Keratinocyte (primary cell): Measurements from ENCODE around the gene PLS3. TPM values are rescaled to one million over a fixed set of nuclear protein-coding genes. Genes with fewer than 3 reads are reported as not detected.
A peak's percentile ranks its signal among the peaks of the same experiment; 100 is the strongest.

Source experiments
- DNase-seq: peaks from one replicate; pipeline ENCODE4 v3.0.0-alpha.2; 2011; ENCODE audit warnings: low read depth, missing footprints, low spot score
- FAIRE-seq: peaks from 2 replicates; lab custom pipeline; 2011; peaks lifted over from hg19 to GRCh38; lab: Jason Lieb, UNC
- H2AFZ ChIP-seq: 2 replicates; pipeline ENCODE4 v1.6.0; 2012; ENCODE audit warnings: low read length, control low read depth, inconsistent platforms; ENCODE audit not compliant: control insufficient read depth
- H3K27ac ChIP-seq: 2 replicates; pipeline ENCODE4 v1.5.1; 2011; ENCODE audit warnings: low read length; ENCODE audit not compliant: control insufficient read depth, insufficient read depth
- H3K27me3 ChIP-seq: 3 replicates; pipeline ENCODE4 v1.6.0; 2011; ENCODE audit warnings: low read length; ENCODE audit not compliant: control insufficient read depth, insufficient read depth; ENCODE audit errors: extremely low read depth
- H3K36me3 ChIP-seq, 2 experiments: 2 replicates in 1 of 2; 3 replicates in 1 of 2; pipeline ENCODE4 v1.5.1; 2011; ENCODE audit warnings: low read length in 2 of 2, mild to moderate bottlenecking in 1 of 2; ENCODE audit not compliant: control insufficient read depth in 2 of 2, insufficient read depth in 2 of 2; ENCODE audit errors: extremely low read depth in 1 of 2
- H3K4me1 ChIP-seq: 3 replicates; pipeline ENCODE4 v1.5.1; 2011; ENCODE audit warnings: low read length; ENCODE audit not compliant: control insufficient read depth, insufficient read depth; ENCODE audit errors: extremely low read depth
- H3K4me2 ChIP-seq: 3 replicates; pipeline ENCODE4 v1.6.0; 2011; ENCODE audit warnings: low read depth, low read length; ENCODE audit not compliant: control insufficient read depth, insufficient read depth; ENCODE audit errors: extremely low read depth
- H3K4me3 ChIP-seq, 3 experiments: fragments of 200-600 bp in 1 of 3; sonication (generic) in 1 of 3; 2 replicates in 2 of 3; 3 replicates in 1 of 3; pipeline ENCODE4 v1.5.1; 2011 to 2016; ENCODE audit warnings: low read length in 3 of 3, mild to moderate bottlenecking in 3 of 3, control low read depth in 2 of 3, inconsistent platforms in 1 of 3, low read depth in 1 of 3, mixed read lengths in 1 of 3, mixed run types in 1 of 3, moderate library complexity in 1 of 3; ENCODE audit not compliant: control insufficient read depth in 2 of 3, insufficient read depth in 2 of 3; ENCODE audit errors: extremely low read depth in 1 of 3
- H3K79me2 ChIP-seq: 2 replicates; pipeline ENCODE4 v1.6.0; 2012; ENCODE audit warnings: low read length; ENCODE audit not compliant: control insufficient read depth, insufficient read depth
- H3K9ac ChIP-seq: 3 replicates; pipeline ENCODE4 v1.6.0; 2011; ENCODE audit warnings: low read length; ENCODE audit not compliant: control insufficient read depth, insufficient read depth; ENCODE audit errors: extremely low read depth
- H3K9me1 ChIP-seq: 3 replicates; pipeline ENCODE4 v1.6.0; 2011; ENCODE audit warnings: low read length; ENCODE audit not compliant: control insufficient read depth, insufficient read depth; ENCODE audit errors: extremely low read depth
- H3K9me3 ChIP-seq: 2 replicates; pipeline ENCODE4 v1.5.1; 2012; ENCODE audit warnings: low read depth, low read length; ENCODE audit not compliant: control insufficient read depth
- H4K20me1 ChIP-seq: 3 replicates; pipeline ENCODE4 v1.6.0; 2011; ENCODE audit warnings: low read length; ENCODE audit not compliant: control insufficient read depth, insufficient read depth; ENCODE audit errors: extremely low read depth
- CTCF ChIP-seq, 3 experiments: IDR thresholded peaks in 1 of 3; conservative IDR thresholded peaks in 1 of 3; optimal IDR thresholded peaks in 1 of 3; 2 replicates in 2 of 3; 3 replicates in 1 of 3; pipeline versions ENCODE3 to v1.5.1; 2011; ENCODE audit warnings: low read length in 3 of 3, mild to moderate bottlenecking in 3 of 3, moderate library complexity in 2 of 3, control low read depth in 1 of 3, inconsistent platforms in 1 of 3; ENCODE audit not compliant: insufficient read depth in 2 of 3; ENCODE audit errors: extremely low read depth in 1 of 3
- EZH2 ChIP-seq: IDR thresholded peaks from one replicate; pipeline ENCODE4 v1.6.1; 2012; ENCODE audit warnings: inconsistent platforms, mild to moderate bottlenecking, low read length, moderate library complexity
- dilution Hi-C: fragments of 300-500 bp; cut with MboI; formaldehyde crosslinking; loops from one replicate; pipeline ENCODE4 v1.7.0; 2020; ENCODE audit warnings: low sequenced_read_pairs; ENCODE audit not compliant: extremely low pct_ligation_motif_present
- polyA plus RNA-seq, 5 experiments: library from polyadenylated mRNA; depleted of rRNA in 3 of 5; stranded (reverse) in 3 of 5; stranded (forward) in 1 of 5; unstranded in 1 of 5; fragments of >200 nt; gene quantifications; 1 replicate in 1 of 5; 2 replicates in 3 of 5; 3 replicates in 1 of 5; pipeline versions ENCODE4 v1.2.1 to v1.2.3, GENCODE V29; 2011 to 2012; ENCODE audit warnings: missing spikeins in 2 of 5, low read depth in 1 of 5, low replicate concordance in 1 of 5

The PLS3 gene
- polyA plus RNA-seq, 1 donor (not counting 4 experiments of a cell fraction or from before 2014, with no cell fraction given), result 457 TPM

GRCh38 chrX:115565888-115566287 lies 4.9 kb downstream of the PLS3 start:
- Histone ChIP-seq H3K27me3 (peaks cover 17% of the 10 kb centered on the region), H4K20me1 (no peaks in the 10 kb centered on the region), H3K9ac (no peak overlapping the region), H3K79me2 (peaks cover 78% of the 10 kb centered on the region), H3K9me3 (no peaks in the 10 kb centered on the region), H3K4me2 (no peak overlapping the region), H3K36me3 (no peaks in the 10 kb centered on the region), H3K27ac (no peak overlapping the region), H3K9me1 (no peaks in the 10 kb centered on the region), H3K4me3 (no peak overlapping the region), H2AFZ (no peak overlapping the region), H3K4me1 (peaks cover 12% of the 10 kb centered on the region)
- DNase-seq (no peak), FAIRE-seq (no peak)
- dilution Hi-C loops, result no loop called here
- no peak for TF ChIP-seq CTCF (optimal IDR thresholded peaks at IDR 0.05 in 1 of 3, IDR thresholded peaks at IDR 0.05 in 1 of 3, conservative IDR thresholded peaks at IDR 0.05 in 1 of 3; ENCODE audit: extremely low read depth in 1 of 3, insufficient read depth in 2 of 3, low read length in 3 of 3)

- Histone ChIP-seq H4K20me1 (no peaks in the 10 kb centered on the region), H3K36me3 (no peaks in the 10 kb centered on the region), H3K9me1 (no peaks in the 10 kb centered on the region), H3K4me1 (peaks cover 4% of the 10 kb centered on the region), H3K9me3 (no peaks in the 10 kb centered on the region), H3K27ac (peak overlapping the region; percentile 43), H3K4me2 (peak overlapping the region; percentile 10), H3K79me2 (peaks cover 68% of the 10 kb centered on the region), H3K27me3 (no peaks in the 10 kb centered on the region), H3K4me3 (no peak overlapping the region), H3K9ac (no peak overlapping the region), H2AFZ (no peak overlapping the region)
- dilution Hi-C loops, result no loop called here
- DNase-seq (no peak), FAIRE-seq (no peak)
- no peak for TF ChIP-seq CTCF (optimal IDR thresholded peaks at IDR 0.05 in 1 of 3, IDR thresholded peaks at IDR 0.05 in 1 of 3, conservative IDR thresholded peaks at IDR 0.05 in 1 of 3; ENCODE audit: extremely low read depth in 1 of 3, insufficient read depth in 2 of 3, low read length in 3 of 3)
- TF ChIP-seq EZH2, result no peak
These were observed 10.7 kb downstream of the PLS3 start for GRCh38 chrX:115571712-115572111.
